Effector CD4-positive, alpha-beta T cell (primary cell): ENCODE data around the gene CIB2.

Source experiments
- DNase-seq: peaks from one replicate; pipeline ENCODE4 v3.0.0-alpha.2; 2020

The CIB2 gene

DNA sequence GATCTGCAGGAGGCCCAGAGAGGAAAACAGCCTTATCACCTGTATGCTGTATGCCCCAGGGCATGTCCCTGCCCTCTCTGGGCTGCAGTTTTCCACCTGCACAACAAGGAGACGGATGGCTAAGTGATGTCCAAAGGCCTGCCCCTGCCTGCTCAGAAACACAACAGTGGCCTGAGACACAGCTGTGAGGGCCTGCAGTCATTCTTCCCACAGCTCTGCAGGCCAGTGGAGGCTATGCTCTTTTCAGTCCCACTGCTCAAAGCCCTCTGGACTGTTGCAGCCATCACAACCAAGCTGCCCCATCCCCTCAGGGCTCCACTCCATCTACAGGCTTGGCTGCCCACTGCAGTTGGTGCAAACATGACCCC lies 48.5 kb downstream of the CIB2 start:
- no peak for DNase-seq

DNA sequence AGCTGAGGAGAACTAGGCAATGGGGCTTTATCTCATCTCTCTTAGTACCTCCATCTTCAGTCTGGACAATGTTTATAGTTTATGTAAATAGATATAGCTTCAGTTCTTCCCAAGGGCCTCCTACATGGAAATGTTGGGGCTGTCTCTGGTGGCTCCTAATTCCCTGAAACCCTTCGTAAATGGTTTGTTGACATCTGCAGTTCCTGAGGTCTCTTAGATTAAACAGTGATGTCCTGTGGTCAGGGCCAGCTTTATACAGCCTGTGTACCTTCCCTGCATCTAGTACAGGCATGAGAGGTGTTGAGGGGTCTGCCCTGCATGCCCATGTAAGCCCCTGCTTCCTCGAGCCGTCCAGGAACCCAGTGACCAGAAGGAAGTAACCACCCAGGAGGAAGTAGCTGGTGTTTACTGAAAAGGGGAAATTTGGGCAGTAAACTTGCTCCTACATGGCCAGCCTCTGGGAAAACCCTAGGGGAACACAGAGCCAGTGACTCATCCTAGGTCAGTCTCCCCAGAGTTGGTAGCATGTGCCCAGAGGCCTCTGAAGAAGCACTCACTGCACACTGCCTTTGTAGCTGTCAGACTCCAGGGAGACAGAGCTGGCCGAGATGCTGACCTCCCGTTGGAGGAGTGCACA lies 49.0 kb downstream of the CIB2 start:
- DNase-seq = no peak

DNA sequence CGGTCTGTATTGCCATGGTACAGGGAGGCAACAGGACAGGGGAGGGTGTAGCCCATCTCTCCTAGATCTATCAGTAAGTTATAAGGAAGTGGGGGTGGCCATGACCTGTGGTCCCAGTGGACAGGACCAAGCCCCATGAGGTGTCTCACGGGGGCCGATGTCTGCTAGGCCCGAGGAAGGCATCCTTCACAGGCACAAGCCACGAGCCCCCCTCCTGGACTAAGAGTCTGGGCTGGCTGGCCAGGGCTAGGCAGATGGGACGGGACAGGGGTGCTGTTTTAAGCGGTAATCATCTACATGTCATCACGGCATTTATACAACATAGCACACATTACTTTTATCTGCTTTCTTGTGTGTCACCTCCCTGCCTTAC lies 51.2 kb downstream of the CIB2 start:
- DNase-seq = no peak

DNA sequence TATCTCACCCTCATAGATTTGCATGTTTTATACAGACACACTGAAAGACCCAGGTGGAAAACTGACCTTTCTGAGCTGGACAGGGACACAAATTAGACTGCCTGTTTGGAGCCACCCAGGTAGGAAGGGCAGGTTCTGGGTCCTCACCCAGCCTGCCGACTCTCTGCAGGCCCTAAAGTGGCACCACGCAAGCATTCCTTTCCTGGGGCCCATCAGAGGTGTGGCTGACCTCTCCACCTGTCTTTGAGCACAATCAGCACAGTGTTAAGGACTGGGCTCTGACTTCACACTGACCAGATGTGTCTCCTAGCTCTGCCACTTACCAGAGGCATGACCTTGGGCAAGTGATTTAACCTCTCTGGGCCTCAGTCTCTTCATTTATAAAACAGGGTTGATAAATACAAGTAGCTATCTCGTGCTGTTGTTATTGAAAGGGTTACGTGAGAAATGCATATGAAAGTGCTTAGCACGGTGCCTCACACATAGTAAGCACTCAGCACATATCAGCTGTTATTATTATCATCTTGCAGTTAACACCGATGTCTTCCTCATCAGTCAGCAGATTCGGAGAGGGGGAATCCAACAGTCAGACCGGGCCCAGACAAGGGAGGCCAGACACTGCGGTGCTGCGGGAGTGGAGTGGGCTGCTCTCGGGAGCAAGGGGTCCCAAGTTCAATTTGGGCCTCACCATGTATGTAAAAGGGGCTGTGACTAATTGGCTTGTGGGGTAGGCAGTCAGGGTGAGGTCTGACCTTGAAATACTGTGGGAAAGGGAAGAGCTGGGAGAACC lies 51.8 kb downstream of the CIB2 start:
- DNase-seq = no peak

DNA sequence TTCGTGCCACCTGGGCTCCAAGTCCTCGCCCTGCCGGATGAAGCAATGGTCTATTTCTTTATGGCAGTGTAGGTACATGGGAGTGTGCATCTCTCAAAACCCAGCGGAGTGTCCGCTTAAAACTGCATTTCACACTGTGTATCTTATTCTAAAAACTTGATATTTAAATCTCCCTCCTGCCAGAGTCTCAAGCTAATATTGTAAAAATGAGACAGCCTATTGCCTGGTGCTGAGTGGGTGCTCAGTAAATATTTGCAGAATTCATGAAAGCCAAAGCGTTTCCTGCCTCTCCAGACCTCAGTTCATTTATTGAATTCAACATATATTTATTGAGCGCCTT lies 53.4 kb downstream of the CIB2 start:
- DNase-seq = no peak

DNA sequence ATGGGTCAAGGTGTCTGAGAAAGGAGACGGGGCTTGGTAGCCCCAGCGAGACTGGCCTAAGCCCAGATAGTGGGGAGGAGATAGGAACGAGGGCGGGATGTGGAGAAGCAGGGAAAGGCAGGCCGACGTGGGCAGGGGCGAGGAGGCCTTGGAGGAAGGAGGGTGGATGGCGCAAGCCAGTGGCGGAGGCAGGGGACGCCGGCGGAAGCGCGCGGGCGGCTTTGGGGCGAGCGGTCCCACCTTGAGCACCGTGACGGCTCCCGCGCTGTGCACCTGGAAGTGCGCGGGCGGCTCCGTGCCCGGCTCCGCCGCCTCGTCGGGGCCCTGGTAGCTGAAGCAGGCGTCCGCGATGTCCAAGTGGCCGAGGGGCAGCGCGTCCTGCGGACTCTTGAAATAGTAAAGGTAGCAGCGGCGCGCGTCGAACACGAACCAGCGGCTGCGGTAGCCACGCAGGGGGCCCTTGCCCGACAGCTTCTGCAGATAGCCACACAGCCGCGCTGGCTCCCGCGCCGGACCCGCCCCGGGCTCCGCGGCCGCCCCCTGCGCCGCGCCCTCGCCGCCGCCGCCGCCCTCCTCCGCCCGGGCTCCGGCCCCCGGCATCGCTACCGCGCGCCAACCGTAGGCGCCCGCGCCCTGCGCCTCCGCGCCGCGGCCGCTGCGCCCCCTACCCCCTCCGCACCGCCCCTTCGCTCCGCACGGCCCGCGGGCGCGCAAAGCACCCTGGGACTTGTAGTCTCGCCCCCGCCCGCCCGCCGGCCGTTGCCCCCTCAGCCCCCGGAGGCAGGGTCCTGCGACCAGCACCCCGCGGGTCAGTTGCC lies 54.0 kb downstream of the CIB2 start, which contains the start of gene TBC1D2B:
TSS of gene TBC1D2B (minus strand) at position 659 of the 818 bp plus-strand sequence. CDS start at position 600, 59 bp downstream.
- DNase-seq = peak; percentile 65

DNA sequence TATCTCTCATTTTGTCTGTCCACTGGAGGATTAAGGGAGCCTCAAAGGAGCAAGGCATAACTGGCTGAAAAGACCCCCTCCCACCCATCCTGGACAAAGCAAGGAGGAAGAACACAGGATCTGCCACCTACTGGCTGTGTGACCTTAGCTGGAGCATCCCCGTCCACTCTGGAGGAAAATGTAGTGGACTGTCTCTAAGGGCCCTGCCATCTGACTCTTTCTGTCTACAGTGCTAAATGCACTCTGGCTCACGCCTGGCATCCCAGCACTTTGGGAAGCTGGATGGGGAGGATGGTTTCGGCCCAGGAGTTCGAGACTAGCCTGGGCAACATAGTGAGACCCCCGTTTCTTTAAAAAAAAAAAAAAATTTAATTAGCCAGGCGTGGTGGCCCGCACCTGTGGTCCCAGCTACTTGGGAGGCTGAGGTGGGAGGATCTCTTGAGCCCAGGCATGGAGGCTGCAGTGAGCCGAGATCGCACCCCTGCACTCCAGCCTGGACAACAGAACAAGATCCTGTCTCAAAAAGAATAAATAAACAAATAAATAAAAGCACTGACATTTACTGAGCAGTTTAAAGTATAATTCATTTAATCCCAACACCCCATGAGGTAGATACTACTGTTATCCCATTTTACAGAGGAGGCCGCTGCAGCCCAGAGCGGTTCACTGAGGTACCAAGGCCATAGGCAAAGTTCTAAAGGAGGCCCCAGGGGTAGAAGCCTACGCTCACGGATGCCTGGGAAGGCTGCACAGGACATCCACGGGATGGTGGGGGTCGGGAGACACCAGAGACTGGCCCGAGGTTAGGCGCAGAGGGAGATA lies 54.8 kb downstream of the CIB2 start:
- DNase-seq = no peak

DNA sequence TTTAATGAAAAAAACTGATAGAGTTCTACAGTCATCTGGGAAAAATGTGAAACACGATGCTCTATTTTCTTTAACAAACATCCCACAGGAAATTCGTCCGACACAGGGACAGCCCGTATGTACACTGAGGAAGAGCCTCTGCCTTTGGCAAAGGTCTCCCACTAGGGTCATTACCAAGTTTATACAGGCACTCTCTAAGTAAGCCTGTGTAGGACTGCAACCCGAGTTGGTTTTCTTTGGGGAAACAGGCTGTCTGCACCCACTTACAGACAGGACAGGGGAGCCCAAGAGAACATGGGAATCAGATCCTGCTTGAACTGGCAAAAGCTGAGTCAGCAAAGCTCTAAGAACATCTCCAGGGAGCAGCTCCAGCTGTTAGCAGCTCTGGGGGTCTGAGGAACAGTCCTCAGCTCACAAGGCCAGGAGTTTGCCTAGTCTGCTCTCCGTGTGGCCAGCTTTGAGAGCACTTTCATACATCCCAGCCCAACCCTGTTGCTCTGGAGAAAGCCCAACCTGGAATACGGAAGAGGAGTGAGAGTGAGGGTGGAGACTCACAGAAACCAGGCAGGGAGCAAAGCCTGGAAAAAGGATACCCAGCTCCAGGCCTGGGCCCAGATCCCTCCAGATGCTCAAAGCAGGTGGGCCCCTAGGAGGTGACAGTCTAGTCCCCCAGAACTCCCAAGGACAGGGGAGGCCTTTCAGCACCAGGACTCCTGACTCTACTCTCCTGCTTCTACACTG lies 55.6 kb downstream of the CIB2 start:
- DNase-seq = no peak

DNA sequence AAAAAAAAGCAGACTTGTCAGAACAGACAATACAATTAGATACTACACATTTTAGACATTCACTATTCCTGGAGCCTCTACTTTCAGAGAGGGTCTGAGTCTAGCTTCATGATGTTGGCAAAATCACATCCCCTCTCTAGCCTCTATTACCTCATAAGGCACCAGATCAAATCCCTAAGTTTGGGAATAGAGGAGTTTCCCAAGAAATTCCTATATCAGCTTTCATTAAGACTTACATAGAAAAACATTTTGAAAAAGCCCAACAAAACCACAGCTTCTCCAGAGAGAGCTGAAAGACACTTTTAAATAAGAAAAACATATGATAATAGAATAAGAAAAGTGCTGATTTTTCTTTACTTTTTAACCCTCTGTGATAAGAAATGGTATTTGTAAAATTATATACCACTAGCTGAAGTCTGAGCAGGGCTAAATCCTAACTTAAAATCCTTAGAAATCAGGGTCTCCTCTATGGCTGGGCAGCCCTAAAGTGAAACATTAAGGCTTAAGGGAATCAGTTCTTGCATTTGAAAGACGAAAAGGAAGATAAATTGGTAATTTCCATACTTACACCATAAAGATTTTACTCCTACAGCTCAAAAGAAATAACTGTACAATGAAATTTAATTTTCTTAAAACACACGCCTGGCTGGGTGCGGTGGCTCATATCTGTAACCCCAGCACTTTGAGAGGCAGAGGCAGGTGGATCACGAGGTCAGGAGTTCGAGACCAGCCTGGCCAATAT lies 58.0 kb downstream of the CIB2 start:
- no peak for DNase-seq

DNA sequence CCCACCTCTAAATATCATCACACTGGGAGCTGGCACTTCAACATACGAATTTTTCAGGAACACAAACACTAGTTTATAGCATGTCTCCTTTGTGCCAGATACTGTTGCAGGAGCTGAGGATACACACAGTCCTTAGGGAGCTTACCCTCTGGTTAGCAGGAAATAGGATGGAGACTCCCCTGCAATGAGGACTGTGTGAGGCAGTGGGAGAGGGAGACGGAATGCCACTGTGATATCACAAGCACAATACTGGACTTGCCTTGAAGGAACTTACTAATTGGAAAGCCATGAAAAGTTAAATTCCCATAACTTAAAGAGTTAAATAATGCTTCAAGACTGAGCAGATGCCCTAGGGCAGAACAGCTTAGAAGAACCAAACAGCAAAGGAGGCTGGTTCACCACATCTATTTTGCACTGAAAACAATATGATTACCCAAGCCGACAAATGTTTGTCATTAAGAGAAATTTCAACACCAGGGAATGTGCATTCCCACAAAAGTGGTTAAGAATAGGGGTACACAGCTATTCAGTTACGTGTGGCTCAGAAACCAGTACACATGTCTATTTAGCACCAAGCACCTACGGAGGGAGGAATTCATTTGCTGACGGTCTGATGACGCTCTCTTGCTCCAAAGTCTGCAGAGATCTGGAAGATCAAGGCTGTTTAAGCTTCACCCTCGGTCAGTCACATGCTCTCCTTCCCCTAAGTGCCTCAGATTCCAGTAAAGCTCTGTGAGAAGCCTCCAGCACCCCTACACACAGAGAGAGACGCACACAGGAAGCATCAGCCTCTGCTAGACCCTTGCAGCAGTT lies 59.0 kb downstream of the CIB2 start:
- no peak for DNase-seq

DNA sequence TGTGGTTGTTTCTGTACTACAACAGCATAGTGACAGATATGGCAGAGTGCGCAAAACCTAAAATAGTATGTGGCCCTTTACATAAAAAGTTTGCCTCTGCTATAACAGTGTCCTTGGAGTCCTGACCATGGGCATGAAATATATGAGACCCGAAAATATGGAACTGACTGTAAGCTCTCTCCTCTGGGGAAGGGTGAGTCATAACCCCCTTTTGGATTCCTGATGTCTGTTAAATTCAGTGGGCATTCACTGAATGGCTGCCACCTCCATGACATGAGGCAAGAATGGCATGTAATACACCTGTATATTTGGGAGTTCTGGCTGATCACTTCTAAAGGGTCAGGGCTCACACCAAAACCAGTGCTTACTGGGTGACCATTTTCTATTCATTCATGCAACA lies 59.9 kb downstream of the CIB2 start:
- no peak for DNase-seq

DNA sequence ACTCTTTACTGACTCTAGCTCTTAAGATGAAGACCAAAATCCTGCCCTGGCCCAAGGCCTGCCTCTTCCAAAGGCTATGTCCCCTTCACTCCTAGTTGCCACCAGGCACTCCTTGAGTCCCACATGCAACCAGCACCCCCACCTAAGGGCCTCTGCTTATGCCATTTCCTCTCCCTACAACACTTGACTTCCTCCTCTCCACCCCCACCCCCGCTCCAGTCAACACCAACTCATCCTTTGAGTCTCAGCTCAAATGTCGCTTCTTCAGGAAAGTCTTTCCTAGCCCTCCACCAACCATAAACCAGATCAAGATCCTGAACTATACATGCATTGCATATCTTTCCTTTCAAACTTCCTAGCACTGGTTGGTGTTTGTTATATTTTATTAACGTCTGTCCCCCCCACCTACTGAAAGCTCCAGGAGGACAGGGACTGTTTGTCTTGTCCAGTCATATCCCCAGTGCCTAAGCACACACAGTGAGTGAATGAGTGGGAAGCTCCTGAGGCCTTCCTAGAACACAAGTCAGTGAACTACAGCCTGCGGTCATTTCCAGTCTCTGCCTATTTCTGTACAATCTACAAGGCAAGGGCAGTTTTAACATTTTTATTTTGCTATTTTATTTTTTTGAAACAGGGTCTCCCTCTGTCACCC lies 61.1 kb downstream of the CIB2 start:
- DNase-seq = peak; percentile 23

DNA sequence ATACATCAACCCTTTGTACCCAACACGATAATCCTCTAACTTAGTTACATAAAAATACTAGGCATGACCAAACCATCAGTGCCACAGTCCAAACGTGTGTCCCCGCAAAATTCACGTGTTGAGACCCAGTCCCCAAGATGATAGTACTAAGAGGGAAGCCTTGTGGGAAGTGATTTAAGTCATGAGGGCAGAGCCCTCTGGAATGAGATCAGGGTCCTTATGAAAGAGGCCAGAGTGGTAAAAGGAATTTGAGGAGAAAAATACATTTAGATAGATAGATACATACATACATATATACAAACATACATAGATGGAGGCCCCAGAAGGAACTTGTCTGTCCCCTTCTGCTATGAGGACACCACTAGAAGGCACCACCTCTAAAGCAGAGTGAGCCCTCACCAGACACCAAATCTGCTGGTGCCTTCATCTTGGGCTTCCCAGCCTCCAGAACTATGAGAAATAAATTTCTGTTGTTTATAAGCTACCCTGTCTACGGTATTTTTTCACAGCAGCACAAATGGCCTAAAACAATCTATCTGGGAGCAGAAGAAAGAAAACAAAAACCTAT lies 61.7 kb downstream of the CIB2 start:
- no peak for DNase-seq

DNA sequence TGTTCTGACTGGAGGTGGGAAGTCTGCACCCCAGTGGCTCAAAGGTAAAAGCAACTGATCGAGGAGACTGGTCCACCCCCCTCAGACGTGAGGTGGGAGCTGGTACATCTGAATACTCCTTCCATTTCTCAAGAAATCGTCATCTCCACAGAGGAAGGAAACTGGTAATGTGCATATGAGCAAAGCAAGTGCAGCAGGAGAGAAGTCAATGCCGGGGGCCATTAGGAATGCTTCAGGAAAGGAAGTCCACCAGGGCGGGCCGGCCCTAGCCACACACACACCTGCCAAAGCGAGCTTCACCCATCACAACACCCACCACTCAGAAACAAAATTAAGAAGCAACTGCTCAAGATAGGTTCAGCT lies 62.2 kb downstream of the CIB2 start:
- no peak for DNase-seq

DNA sequence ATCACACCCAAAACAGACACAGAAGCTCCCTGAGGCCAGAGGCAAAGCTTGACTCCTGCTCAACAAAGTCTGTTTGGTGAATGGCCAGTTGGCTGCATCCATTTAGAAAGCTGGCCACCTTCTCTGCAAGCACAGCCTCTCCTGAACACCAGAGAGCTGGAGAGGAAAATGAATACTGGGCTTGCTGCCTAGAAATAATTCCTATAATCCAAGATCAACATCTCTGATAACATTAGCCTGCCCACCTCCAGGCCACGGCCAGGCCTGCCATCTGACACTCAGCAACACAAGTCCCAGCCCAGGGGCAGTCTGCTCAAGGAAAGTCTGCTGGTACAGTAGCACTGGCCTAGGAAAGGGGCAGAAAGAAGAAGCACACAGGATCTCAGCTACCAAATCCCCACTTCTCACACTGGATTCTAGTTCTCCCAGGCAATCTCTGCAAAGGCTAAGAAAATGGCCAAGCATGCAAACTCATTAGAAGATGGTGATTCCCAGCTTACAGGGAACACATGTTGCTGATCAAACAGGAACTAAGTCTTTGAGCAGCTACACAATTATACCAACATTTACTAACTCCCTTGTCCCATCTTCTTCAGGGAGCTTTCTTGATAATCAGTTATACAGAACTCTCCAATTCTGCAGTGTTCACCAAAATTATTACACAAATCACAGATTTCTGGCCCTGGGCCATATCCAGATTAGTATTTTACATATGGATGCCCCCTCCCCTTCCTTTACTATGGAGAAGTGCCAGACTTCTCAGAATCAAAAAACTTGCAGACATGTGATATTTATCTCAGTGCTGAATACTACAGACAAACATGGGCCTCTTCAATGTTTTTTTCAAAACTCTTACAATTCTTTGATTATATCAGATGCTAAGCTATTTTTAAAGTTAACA lies 63.7 kb downstream of the CIB2 start:
- no peak for DNase-seq

DNA sequence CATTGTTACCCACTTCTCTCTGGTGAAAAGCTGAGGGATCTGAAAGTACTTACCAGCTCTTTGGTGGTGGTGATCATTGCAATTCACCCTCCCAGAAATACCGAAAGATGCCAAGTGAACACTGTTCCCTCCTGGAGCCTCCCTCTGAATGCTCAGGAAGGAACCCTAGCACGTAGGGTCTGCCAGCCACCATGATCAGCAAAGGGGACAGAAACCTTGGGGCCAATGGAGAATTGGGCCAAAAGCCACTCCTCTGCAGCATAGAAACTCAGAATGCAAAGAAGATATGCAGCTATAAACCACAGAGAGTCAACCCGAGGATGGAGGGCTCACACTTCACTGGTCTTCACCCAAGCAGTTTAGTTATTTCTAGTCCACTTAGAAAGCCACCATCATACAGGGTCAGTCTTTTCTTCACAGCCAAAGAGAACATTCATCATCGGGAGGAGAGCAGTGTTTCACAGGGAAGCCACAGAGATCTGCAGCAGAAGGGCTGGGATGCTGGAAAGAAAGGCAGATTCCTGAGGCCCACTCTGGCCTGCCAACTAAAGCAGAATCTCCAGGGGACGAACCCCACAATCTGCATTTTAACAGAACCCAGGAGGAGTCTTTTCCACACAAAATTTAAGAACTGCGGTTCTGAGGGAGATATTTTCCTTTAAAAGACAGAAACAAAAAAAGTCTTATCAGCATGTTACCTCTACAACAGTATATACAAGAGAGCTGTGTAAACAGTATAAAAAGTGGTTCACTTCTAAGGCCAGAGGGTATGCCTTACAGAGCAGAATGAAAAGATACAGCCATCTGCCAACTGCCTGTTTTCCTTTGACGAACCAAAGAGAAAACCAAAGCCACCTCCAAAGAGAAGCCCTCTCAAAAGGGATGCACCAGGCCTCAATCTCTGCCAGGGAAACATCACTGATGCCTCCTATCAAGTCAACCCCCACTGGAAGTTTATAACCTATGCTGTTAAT lies 65.0 kb downstream of the CIB2 start:
- no peak for DNase-seq

DNA sequence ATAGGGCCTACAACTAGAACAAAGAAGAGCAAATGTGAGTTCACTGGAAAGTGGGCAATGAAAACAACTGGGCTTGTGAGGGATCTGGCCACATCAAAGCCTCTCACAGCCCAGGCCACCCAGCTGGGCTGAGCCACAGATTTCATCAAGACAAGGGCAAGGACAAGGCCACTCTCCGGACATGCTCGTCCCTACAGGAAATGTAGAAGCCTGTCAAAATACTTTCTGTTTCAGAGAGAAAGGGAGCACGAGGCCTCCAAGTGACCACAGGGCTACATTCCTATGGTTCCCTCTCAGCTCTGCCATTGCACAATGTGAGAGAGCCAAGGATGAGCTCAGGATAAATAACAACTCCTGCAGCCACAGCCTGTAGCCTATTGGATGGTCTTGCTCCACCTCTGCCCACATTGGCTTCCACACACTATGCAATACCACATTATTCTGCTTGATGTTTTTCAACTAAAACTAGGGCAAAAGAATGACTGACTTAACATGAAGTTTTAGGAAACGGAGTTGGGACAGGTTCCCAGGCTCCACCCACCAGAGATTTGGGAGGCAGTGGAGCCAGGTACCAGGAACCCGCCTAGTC lies 65.9 kb downstream of the CIB2 start:
- no peak for DNase-seq
